K562 (cell line): ENCODE results near the gene NFIC. TPM values are rescaled to one million over a fixed set of nuclear protein-coding genes. Genes with fewer than 3 reads are reported as not detected.

Experiments used
- E2F3 ChIP-seq: fragments of 250-450 bp; sonication (Bioruptor Pico); IDR thresholded peaks from 2 replicates; pipeline ENCODE4 v1.4.0; 2020; ENCODE audit warnings: mild to moderate bottlenecking
- ESRRA ChIP-seq: fragments of 450-650 bp; IDR thresholded peaks from 2 replicates; pipeline ENCODE4 v1.6.1; 2014; ENCODE audit warnings: low read depth, mild to moderate bottlenecking, moderate library complexity, borderline replicate concordance
- ETS2 ChIP-seq: IDR thresholded peaks from 2 replicates; pipeline ENCODE4 v1.6.1; 2016; ENCODE audit warnings: borderline replicate concordance, missing genetic modification characterization, mild to moderate bottlenecking, moderate library complexity, missing compliant biosample characterization; ENCODE audit not compliant: poor library complexity, severe bottlenecking
- GMEB1 ChIP-seq: fragments of 250-450 bp; sonication (Bioruptor Pico); IDR thresholded peaks from 2 replicates; pipeline ENCODE4 v1.4.0; 2020; ENCODE audit warnings: mild to moderate bottlenecking
- HEY1 ChIP-seq: fragments of 250-450 bp; sonication (Bioruptor Pico); IDR thresholded peaks from 2 replicates; pipeline ENCODE4 v1.5.0; 2020; ENCODE audit warnings: mild to moderate bottlenecking, moderate library complexity, borderline replicate concordance
- KDM1A ChIP-seq, 2 experiments: fragments of 450-650 bp; IDR thresholded peaks; 2 replicates each; pipeline ENCODE4 v1.6.1; 2016; ENCODE audit warnings: mild to moderate bottlenecking in 2 of 2
- KHSRP ChIP-seq: fragments of 450-650 bp; IDR thresholded peaks from 2 replicates; pipeline ENCODE4 v1.6.1; 2017
- MAFK ChIP-seq: IDR thresholded peaks from 2 replicates; pipeline ENCODE4 v1.6.1; 2011; ENCODE audit warnings: low read length, improper control_type of control experiment
- MNT ChIP-seq, 2 experiments: fragments of 450-650 bp; conservative IDR thresholded peaks; 2 replicates each; pipeline ENCODE4 v1.6.1; 2017; ENCODE audit warnings: mild to moderate bottlenecking in 2 of 2, moderate library complexity in 2 of 2
- MTF1 ChIP-seq: fragments of 250-450 bp; sonication (Bioruptor Pico); IDR thresholded peaks from 2 replicates; pipeline ENCODE4 v1.9.0; 2021; ENCODE audit warnings: moderate library complexity, mild to moderate bottlenecking, inconsistent platforms, borderline replicate concordance
- POLR2G ChIP-seq: fragments of 200-400 bp; formaldehyde crosslinking; IDR thresholded peaks from 2 replicates; pipeline ENCODE4 v1.6.1; 2017; ENCODE audit warnings: low read depth, mild to moderate bottlenecking, antibody characterized with exemption, low read length, moderate library complexity
- THRAP3 ChIP-seq: fragments of 450-650 bp; IDR thresholded peaks from 2 replicates; pipeline ENCODE4 v1.6.1; 2016; ENCODE audit warnings: mild to moderate bottlenecking, inconsistent platforms, borderline replicate concordance
- TRIM24 ChIP-seq, 2 experiments: fragments of 450-650 bp; IDR thresholded peaks; 2 replicates each; pipeline ENCODE4 v1.6.1; 2016
- TRIM28 ChIP-seq: fragments of 450-650 bp; IDR thresholded peaks from 2 replicates; pipeline ENCODE4 v1.6.1; 2017
- ZNF253 ChIP-seq: fragments of 250-450 bp; sonication (Bioruptor Pico); conservative IDR thresholded peaks from 2 replicates; pipeline ENCODE4 v1.6.1; 2021; ENCODE audit warnings: mild to moderate bottlenecking
- ZNF584 ChIP-seq: fragments of 200-800 bp; sonication (Bioruptor generic); IDR thresholded peaks from 2 replicates; pipeline ENCODE4 v1.6.1; 2016; ENCODE audit warnings: low read depth, mild to moderate bottlenecking, missing genetic modification characterization, missing compliant biosample characterization
- ZNF586 ChIP-seq: fragments of 450-650 bp; formaldehyde crosslinking; conservative IDR thresholded peaks from 2 replicates; pipeline ENCODE4 v1.4.0; 2020; ENCODE audit warnings: mild to moderate bottlenecking, moderate library complexity
- polyA plus RNA-seq, 8 experiments: library from polyadenylated mRNA; depleted of rRNA in 4 of 8; stranded (reverse) in 5 of 8; unstranded in 3 of 8; fragments of >200 nt; fragmentation: Nextera tagmentation in 2 of 8; fragmentation: Illumina TruSeq in 1 of 8; extraction: Ambion mirVana in 2 of 8; extraction: Trizol in 1 of 8; gene quantifications; 2 replicates each; pipeline versions ENCODE4 v1.2.1 to v1.2.3, GENCODE V29; 2011 to 2014; ENCODE audit warnings: inconsistent platforms in 1 of 8, missing spikeins in 1 of 8
- total RNA-seq, 7 experiments: library from RNA; depleted of rRNA in 6 of 7; stranded (reverse); fragments of >200 nt in 6 of 7; fragmentation: Illumina TruSeq in 2 of 7; extraction: Trizol in 2 of 7; gene quantifications; 2 replicates each; pipeline versions ENCODE4 v1.2.1 to v1.2.3, GENCODE V29; 2011 to 2021; ENCODE audit warnings: low replicate concordance in 1 of 7
- TF ChIP-seq, protein P1 (sequence below): fragments of 200-800 bp; sonication (Bioruptor generic); IDR thresholded peaks from 2 replicates; pipeline ENCODE4 v1.6.1; 2016; ENCODE audit warnings: missing genetic modification characterization, missing compliant biosample characterization
- TF ChIP-seq, protein P2 (sequence below): fragments of 200-800 bp; sonication (Bioruptor generic); IDR thresholded peaks from 2 replicates; pipeline ENCODE4 v1.6.1; 2017; ENCODE audit warnings: missing genetic modification characterization, missing compliant biosample characterization

NFIC gene
- total and polyA plus RNA-seq, 9 of the 15 experiments (the other 6 are each of a cell fraction or from before 2014, with no cell fraction given) = 0.71 to 62.1 (median 6.9) TPM

GRCh38 chr19:3459089-3459881 is 92.9 kb downstream of the NFIC start (continued):
- TF ChIP-seq, protein P1, sequence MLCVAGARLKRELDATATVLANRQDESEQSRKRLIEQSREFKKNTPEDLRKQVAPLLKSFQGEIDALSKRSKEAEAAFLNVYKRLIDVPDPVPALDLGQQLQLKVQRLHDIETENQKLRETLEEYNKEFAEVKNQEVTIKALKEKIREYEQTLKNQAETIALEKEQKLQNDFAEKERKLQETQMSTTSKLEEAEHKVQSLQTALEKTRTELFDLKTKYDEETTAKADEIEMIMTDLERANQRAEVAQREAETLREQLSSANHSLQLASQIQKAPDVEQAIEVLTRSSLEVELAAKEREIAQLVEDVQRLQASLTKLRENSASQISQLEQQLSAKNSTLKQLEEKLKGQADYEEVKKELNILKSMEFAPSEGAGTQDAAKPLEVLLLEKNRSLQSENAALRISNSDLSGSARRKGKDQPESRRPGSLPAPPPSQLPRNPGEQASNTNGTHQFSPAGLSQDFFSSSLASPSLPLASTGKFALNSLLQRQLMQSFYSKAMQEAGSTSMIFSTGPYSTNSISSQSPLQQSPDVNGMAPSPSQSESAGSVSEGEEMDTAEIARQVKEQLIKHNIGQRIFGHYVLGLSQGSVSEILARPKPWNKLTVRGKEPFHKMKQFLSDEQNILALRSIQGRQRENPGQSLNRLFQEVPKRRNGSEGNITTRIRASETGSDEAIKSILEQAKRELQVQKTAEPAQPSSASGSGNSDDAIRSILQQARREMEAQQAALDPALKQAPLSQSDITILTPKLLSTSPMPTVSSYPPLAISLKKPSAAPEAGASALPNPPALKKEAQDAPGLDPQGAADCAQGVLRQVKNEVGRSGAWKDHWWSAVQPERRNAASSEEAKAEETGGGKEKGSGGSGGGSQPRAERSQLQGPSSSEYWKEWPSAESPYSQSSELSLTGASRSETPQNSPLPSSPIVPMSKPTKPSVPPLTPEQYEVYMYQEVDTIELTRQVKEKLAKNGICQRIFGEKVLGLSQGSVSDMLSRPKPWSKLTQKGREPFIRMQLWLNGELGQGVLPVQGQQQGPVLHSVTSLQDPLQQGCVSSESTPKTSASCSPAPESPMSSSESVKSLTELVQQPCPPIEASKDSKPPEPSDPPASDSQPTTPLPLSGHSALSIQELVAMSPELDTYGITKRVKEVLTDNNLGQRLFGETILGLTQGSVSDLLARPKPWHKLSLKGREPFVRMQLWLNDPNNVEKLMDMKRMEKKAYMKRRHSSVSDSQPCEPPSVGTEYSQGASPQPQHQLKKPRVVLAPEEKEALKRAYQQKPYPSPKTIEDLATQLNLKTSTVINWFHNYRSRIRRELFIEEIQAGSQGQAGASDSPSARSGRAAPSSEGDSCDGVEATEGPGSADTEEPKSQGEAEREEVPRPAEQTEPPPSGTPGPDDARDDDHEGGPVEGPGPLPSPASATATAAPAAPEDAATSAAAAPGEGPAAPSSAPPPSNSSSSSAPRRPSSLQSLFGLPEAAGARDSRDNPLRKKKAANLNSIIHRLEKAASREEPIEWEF = no peak
- TF ChIP-seq E2F3 (CRISPR knock-in tag) = no peak
- no peak for TF ChIP-seq ESRRA
- no peak for TF ChIP-seq ZNF586 (CRISPR knock-in tag)
- TF ChIP-seq MTF1 (CRISPR knock-in tag) = no peak
- TF ChIP-seq ETS2 (tag) = no peak
- no peak for TF ChIP-seq TRIM24 (IDR thresholded peaks at IDR 0.05)
- no peak for TF ChIP-seq THRAP3
- TF ChIP-seq KDM1A (IDR thresholded peaks at IDR 0.05) = no peak
- peak; percentile 36 for TF ChIP-seq POLR2G
- no peak for TF ChIP-seq GMEB1 (CRISPR knock-in tag)
- TF ChIP-seq, protein P2, sequence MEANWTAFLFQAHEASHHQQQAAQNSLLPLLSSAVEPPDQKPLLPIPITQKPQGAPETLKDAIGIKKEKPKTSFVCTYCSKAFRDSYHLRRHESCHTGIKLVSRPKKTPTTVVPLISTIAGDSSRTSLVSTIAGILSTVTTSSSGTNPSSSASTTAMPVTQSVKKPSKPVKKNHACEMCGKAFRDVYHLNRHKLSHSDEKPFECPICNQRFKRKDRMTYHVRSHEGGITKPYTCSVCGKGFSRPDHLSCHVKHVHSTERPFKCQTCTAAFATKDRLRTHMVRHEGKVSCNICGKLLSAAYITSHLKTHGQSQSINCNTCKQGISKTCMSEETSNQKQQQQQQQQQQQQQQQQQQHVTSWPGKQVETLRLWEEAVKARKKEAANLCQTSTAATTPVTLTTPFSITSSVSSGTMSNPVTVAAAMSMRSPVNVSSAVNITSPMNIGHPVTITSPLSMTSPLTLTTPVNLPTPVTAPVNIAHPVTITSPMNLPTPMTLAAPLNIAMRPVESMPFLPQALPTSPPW (CRISPR knock-in tag) = 0 out of 2 replicates have a peak, but pooled peaks have one; percentile 29
- TF ChIP-seq TRIM28 = no peak
- no peak for TF ChIP-seq ZNF584 (CRISPR knock-in tag)
- peak; percentile 56 for TF ChIP-seq MAFK
- no peak for TF ChIP-seq ZNF253 (CRISPR knock-in tag)
- TF ChIP-seq HEY1 (CRISPR knock-in tag) = no peak
- TF ChIP-seq MNT (conservative IDR thresholded peaks at IDR 0.05) = no peak
- TF ChIP-seq KHSRP = no peak
